ENCODE measurements around the gene GANC. TPM values are rescaled to one million over a fixed set of nuclear protein-coding genes. Genes with fewer than 3 reads are reported as not detected.

The GANC gene
- total RNA-seq, 1 experiment from 2014 or later = 18.5 TPM

DNA sequence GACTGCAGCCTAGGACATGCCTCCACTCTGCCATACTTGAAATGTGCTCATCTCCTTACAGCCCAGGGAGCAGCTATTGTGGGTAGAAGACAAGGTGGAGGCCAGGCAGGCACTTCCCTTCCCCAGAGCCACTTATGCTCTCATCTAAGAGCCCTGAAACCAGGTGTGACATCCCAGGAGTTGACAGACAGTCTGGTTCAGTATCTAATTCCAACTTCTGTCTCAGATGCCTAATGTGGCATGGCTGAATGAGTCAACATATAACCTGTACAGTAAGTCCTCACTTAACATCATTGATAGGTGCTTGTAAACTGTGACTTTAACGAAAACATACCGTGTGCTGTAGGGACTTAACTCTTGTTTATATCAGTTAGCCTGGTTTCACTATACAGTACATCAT lies 85.1 kb downstream of the GANC start (continued):
- no peak for TF ChIP-seq ARID4B (CRISPR knock-in tag; IDR thresholded peaks at IDR 0.05; ENCODE audit: borderline replicate concordance)
- TF ChIP-seq, protein P1, sequence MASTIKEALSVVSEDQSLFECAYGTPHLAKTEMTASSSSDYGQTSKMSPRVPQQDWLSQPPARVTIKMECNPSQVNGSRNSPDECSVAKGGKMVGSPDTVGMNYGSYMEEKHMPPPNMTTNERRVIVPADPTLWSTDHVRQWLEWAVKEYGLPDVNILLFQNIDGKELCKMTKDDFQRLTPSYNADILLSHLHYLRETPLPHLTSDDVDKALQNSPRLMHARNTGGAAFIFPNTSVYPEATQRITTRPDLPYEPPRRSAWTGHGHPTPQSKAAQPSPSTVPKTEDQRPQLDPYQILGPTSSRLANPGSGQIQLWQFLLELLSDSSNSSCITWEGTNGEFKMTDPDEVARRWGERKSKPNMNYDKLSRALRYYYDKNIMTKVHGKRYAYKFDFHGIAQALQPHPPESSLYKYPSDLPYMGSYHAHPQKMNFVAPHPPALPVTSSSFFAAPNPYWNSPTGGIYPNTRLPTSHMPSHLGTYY (CRISPR knock-in tag; IDR thresholded peaks at IDR 0.05) = no peak

GRCh38 chr15:42359249-42359648 lies 86.2 kb downstream of the GANC start, which contains the start of gene CAPN3:
Gene CAPN3, plus strand, starts transcription at chr15:42359501. Its CDS starts 305 bp downstream, at chr15:42359806.
- no peak for ATAC-seq
- POLR2A ChIA-PET = no interaction called here

DNA sequence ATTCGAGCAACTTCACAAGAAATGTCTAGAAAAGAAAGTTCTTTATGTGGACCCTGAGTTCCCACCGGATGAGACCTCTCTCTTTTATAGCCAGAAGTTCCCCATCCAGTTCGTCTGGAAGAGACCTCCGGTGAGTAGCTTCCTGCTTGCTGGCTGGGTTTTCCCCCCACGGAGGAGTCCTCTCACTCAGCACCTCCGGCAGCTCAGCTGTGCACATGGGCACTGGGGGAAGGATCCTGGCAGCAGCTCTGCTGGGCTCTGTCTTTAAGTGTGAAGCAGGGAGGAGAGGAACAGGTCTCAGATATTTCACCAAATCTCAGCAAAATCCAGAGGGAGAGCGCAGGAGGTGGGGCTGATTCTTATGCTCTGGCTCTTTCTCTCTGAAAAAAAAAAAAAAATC lies 87.0 kb downstream of the GANC start:
- Mint-ChIP-seq H3K4me3 (no peak overlapping the region), H3K27me3 (ENCODE audit: low read depth) (peaks cover 14% of the 10 kb centered on the region), H3K27ac (no peak overlapping the region), H3K4me1 (peaks cover 31% of the 10 kb centered on the region), H3K36me3 (no peaks in the 10 kb centered on the region), H3K9me3 (no peaks in the 10 kb centered on the region)
- POLR2A ChIA-PET = no interaction called here
- no peak for ATAC-seq
- no peak for DNase-seq (ENCODE audit: low spot score)
- TF ChIP-seq TP53 (CRISPR knock-in tag; IDR thresholded peaks at IDR 0.05) (no peak), ELF4 (CRISPR knock-in tag; IDR thresholded peaks at IDR 0.05; ENCODE audit: low read depth) (no peak), FOXP1 (CRISPR knock-in tag; IDR thresholded peaks at IDR 0.05; ENCODE audit: borderline replicate concordance) (no peak)
- CTCF ChIA-PET = interaction anchor here (0.9 to 1.1 kb wide), 3 partner anchors 25 to 222 kb away, joined by 3 to 6 read pairs (median 3); no protein-coding TSS in a partner anchor

More at GRCh38 chr15:42359249-42359648, 86.2 kb downstream of the GANC start, which contains the start of gene CAPN3:
- CTCF ChIA-PET = interaction anchor here (1.1 kb wide), 2 partner anchors 26 to 46 kb away, joined by 3 to 6 read pairs; no protein-coding TSS in a partner anchor
- Mint-ChIP-seq H3K4me1 (peaks cover 27% of the 10 kb centered on the region), H3K9me3 (no peaks in the 10 kb centered on the region), H3K27me3 (ENCODE audit: low read depth) (peaks cover 7% of the 10 kb centered on the region), H3K4me3 (no peak within 1 kb of the TSS), H3K36me3 (no peaks in the 10 kb centered on the region), H3K27ac (no peak within 1 kb of the TSS)
- DNase-seq (ENCODE audit: low spot score) = no peak
- TF ChIP-seq SP1 (CRISPR knock-in tag; conservative IDR thresholded peaks at IDR 0.05) (no peak), FOXJ3 (CRISPR knock-in tag; IDR thresholded peaks at IDR 0.05; ENCODE audit: borderline replicate concordance) (no peak), ZBTB43 (CRISPR knock-in tag; IDR thresholded peaks at IDR 0.05) (no peak), FOXP1 (CRISPR knock-in tag; IDR thresholded peaks at IDR 0.05; ENCODE audit: borderline replicate concordance) (no peak), ZNF219 (CRISPR knock-in tag; IDR thresholded peaks at IDR 0.05; ENCODE audit: borderline replicate concordance) (no peak), NFE2L1 (CRISPR knock-in tag; IDR thresholded peaks at IDR 0.05) (no peak), EMX1 (CRISPR knock-in tag; IDR thresholded peaks at IDR 0.05) (no peak), ZNF263 (CRISPR knock-in tag; IDR thresholded peaks at IDR 0.05; ENCODE audit: low read depth) (no peak)

GRCh38 chr15:42360535-42361112 lies 87.6 kb downstream of the GANC start:
- no peak overlapping the region for H3K27ac Mint-ChIP-seq
- peaks cover 4% of the 10 kb centered on the region for H3K9me3 Mint-ChIP-seq
- ATAC-seq (no peak), DNase-seq (ENCODE audit: low spot score) (no peak)
- no peaks in the 10 kb centered on the region for H3K36me3 Mint-ChIP-seq
- H3K4me3 Mint-ChIP-seq = no peak overlapping the region
- POLR2A ChIA-PET = no interaction called here
- CTCF ChIA-PET = interaction anchor here (0.9 kb wide), 1 partner anchor 223 kb away, joined by 3 read pairs; no protein-coding TSS in a partner anchor
- peaks cover 20% of the 10 kb centered on the region for H3K27me3 Mint-ChIP-seq (ENCODE audit: low read depth)
- peaks cover 31% of the 10 kb centered on the region for H3K4me1 Mint-ChIP-seq
- TF ChIP-seq ATF2 (CRISPR knock-in tag; IDR thresholded peaks at IDR 0.05; ENCODE audit: borderline replicate concordance, low read depth) (no peak), FOXJ3 (CRISPR knock-in tag; IDR thresholded peaks at IDR 0.05; ENCODE audit: borderline replicate concordance) (no peak)
- TF ChIP-seq, protein P2, sequence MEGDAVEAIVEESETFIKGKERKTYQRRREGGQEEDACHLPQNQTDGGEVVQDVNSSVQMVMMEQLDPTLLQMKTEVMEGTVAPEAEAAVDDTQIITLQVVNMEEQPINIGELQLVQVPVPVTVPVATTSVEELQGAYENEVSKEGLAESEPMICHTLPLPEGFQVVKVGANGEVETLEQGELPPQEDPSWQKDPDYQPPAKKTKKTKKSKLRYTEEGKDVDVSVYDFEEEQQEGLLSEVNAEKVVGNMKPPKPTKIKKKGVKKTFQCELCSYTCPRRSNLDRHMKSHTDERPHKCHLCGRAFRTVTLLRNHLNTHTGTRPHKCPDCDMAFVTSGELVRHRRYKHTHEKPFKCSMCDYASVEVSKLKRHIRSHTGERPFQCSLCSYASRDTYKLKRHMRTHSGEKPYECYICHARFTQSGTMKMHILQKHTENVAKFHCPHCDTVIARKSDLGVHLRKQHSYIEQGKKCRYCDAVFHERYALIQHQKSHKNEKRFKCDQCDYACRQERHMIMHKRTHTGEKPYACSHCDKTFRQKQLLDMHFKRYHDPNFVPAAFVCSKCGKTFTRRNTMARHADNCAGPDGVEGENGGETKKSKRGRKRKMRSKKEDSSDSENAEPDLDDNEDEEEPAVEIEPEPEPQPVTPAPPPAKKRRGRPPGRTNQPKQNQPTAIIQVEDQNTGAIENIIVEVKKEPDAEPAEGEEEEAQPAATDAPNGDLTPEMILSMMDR (IDR thresholded peaks at IDR 0.05) = no peak
- TF ChIP-seq, protein P3, sequence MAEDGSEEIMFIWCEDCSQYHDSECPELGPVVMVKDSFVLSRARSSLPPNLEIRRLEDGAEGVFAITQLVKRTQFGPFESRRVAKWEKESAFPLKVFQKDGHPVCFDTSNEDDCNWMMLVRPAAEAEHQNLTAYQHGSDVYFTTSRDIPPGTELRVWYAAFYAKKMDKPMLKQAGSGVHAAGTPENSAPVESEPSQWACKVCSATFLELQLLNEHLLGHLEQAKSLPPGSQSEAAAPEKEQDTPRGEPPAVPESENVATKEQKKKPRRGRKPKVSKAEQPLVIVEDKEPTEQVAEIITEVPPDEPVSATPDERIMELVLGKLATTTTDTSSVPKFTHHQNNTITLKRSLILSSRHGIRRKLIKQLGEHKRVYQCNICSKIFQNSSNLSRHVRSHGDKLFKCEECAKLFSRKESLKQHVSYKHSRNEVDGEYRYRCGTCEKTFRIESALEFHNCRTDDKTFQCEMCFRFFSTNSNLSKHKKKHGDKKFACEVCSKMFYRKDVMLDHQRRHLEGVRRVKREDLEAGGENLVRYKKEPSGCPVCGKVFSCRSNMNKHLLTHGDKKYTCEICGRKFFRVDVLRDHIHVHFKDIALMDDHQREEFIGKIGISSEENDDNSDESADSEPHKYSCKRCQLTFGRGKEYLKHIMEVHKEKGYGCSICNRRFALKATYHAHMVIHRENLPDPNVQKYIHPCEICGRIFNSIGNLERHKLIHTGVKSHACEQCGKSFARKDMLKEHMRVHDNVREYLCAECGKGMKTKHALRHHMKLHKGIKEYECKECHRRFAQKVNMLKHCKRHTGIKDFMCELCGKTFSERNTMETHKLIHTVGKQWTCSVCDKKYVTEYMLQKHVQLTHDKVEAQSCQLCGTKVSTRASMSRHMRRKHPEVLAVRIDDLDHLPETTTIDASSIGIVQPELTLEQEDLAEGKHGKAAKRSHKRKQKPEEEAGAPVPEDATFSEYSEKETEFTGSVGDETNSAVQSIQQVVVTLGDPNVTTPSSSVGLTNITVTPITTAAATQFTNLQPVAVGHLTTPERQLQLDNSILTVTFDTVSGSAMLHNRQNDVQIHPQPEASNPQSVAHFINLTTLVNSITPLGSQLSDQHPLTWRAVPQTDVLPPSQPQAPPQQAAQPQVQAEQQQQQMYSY (CRISPR knock-in tag; IDR thresholded peaks at IDR 0.05) = no peak

Data from WTC11 (cell line).